ENCODE data around the gene MED16.
A peak's percentile ranks its signal among the peaks of the same experiment; 100 is the strongest.

Gene MED16

DNA sequence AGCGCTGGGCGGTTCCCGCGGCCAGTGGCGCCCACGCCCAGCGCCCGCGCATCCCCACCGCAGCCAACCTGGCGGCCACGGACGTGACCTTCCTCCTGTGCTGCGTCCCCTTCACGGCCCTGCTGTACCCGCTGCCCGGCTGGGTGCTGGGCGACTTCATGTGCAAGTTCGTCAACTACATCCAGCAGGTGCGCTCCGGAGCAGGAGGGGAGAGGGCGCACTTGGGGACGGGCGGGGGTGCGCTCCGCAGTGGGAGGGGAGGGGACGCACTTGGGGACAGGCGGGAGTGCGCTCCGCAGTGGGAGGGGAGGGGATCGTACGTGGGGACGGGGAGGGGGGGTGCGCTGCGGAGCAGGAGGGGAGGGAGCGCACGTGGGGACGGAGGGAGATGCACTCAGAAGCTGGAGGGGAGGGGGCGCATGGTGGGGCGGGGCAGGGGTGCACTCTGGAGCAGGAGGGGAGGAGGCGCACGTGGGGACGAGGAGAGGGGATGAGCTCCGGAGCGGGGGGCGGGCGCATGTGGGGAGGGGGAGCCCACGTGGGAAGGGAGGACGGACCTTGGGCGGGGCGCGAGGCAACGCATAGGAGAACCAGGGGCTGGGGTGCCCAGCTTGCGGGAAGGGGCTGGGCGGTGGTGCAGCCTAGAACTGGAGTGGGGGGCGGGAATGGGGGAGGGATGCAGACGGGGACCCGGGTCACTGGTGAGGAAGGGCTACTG is 25.7 kb upstream of the MED16 start:
- TF ChIP-seq POLR2AphosphoS5 (IDR thresholded peaks at IDR 0.05; ENCODE audit: low read depth, low read length), result no peak
- no peak for TF ChIP-seq FOXP2 (optimal IDR thresholded peaks at IDR 0.05; ENCODE audit: borderline replicate concordance, extremely low read depth, extremely low read length, insufficient read depth)
- no peak for TF ChIP-seq SIN3A (IDR thresholded peaks at IDR 0.05; ENCODE audit: borderline replicate concordance, insufficient read depth, low read length)
- TF ChIP-seq, protein P1, sequence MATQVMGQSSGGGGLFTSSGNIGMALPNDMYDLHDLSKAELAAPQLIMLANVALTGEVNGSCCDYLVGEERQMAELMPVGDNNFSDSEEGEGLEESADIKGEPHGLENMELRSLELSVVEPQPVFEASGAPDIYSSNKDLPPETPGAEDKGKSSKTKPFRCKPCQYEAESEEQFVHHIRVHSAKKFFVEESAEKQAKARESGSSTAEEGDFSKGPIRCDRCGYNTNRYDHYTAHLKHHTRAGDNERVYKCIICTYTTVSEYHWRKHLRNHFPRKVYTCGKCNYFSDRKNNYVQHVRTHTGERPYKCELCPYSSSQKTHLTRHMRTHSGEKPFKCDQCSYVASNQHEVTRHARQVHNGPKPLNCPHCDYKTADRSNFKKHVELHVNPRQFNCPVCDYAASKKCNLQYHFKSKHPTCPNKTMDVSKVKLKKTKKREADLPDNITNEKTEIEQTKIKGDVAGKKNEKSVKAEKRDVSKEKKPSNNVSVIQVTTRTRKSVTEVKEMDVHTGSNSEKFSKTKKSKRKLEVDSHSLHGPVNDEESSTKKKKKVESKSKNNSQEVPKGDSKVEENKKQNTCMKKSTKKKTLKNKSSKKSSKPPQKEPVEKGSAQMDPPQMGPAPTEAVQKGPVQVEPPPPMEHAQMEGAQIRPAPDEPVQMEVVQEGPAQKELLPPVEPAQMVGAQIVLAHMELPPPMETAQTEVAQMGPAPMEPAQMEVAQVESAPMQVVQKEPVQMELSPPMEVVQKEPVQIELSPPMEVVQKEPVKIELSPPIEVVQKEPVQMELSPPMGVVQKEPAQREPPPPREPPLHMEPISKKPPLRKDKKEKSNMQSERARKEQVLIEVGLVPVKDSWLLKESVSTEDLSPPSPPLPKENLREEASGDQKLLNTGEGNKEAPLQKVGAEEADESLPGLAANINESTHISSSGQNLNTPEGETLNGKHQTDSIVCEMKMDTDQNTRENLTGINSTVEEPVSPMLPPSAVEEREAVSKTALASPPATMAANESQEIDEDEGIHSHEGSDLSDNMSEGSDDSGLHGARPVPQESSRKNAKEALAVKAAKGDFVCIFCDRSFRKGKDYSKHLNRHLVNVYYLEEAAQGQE (IDR thresholded peaks at IDR 0.05; ENCODE audit: insufficient read depth in 1 of 2, low read depth in 2 of 2, low read length in 2 of 2), result no peak
- TF ChIP-seq TAF1 (IDR thresholded peaks at IDR 0.05; ENCODE audit: borderline replicate concordance, insufficient read depth, low read length), result no peak

DNA sequence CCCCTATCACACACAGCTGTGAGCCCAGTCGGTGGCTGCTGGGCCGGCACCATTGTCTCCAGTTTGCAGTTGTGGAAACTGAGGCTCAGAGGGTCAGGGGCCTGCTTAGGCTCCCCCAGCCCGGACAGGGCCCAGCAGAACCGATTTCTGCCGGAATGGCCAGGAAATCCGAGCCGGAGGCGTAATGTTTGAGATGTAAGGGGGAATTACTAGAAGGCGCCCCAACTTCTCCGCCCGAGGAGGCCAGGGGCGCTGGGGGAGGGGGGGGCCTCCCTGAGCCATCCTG is 25.1 kb upstream of the MED16 start:
- TF ChIP-seq TAF1 (IDR thresholded peaks at IDR 0.05; ENCODE audit: borderline replicate concordance, insufficient read depth, low read length) (no peak), SIN3A (IDR thresholded peaks at IDR 0.05; ENCODE audit: borderline replicate concordance, insufficient read depth, low read length) (no peak), FOXP2 (optimal IDR thresholded peaks at IDR 0.05; ENCODE audit: borderline replicate concordance, extremely low read depth, extremely low read length, insufficient read depth) (no peak), POLR2AphosphoS5 (IDR thresholded peaks at IDR 0.05; ENCODE audit: low read depth, low read length) (no peak)
- TF ChIP-seq, protein P1 (IDR thresholded peaks at IDR 0.05; ENCODE audit: insufficient read depth in 1 of 2, low read depth in 2 of 2, low read length in 2 of 2), result no peak

DNA sequence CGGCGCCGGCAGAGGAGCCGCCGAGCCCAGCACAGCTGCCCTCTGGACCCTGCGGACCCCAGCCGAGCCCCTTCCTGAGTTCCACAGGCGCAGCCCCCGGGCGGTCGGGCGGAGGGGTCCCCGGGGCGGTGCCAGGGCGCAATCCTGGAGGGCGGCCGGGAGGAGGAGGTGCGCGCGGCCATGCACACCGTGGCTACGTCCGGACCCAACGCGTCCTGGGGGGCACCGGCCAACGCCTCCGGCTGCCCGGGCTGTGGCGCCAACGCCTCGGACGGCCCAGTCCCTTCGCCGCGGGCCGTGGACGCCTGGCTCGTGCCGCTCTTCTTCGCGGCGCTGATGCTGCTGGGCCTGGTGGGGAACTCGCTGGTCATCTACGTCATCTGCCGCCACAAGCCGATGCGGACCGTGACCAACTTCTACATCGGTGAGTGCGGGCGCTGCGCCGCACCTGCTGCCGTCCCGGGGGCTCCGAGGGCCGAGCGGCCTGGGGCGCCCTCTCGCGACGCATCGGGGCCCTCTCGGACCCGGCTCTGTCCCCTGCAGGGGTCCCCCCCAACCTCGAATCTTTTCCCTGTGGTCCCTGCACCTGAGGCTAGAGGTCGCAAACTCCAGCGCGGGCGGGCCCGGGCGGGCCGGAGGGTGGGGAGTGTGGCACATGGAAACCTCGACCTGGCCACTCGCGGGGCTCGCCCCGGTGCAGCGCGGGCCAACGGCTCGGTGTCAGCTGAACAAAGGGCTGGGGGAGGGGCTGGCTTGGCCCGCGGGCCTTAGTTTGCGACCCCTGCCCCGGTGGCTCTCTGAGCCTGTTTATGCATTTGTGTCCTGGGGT is 24.6 kb upstream of the MED16 start, which contains the start of gene KISS1R:
KISS1R (plus strand) TSS at position 11 of the 829 bp plus-strand sequence; CDS start at position 181, 170 bp downstream.
- TF ChIP-seq FOXP2 (optimal IDR thresholded peaks at IDR 0.05; ENCODE audit: borderline replicate concordance, extremely low read depth, extremely low read length, insufficient read depth) (peak; percentile 65), TAF1 (IDR thresholded peaks at IDR 0.05; ENCODE audit: borderline replicate concordance, insufficient read depth, low read length) (no peak)

DNA sequence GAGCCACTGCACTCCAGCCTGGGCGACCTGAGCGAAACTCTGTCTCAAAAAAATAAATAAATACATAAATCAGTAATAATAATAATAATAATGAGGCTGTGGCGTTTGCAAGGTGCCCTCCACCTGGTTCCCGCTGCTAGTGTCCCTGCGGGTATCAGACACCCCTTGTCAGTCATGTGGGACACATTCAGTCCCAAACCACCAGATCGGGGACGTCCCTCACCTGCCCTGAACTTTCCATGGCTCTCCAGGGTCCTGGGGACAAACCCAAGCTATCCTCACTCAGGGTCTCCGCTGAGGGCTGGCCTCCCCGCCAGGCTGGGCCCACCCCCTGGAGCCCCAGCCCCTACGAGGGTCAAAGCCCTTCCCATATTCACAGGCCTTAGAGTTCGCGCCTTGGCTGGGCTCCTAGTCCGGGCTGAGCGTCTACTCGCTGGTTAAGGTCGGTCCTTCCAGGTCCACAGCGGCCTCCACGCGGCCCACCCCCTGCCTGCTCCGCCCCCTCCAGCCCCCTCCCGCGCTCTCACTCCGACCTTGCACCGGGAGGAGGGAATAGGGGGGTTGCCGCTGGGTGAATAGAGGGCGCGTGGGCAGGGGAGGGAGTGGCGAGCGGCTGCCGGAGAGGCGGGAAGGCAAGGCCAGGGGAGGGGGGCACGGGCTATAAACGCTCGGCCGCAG is 23.8 kb upstream of the MED16 start:
- TF ChIP-seq, protein P1 (IDR thresholded peaks at IDR 0.05; ENCODE audit: insufficient read depth in 1 of 2, low read depth in 2 of 2, low read length in 2 of 2), result no peak
- TF ChIP-seq TAF1 (IDR thresholded peaks at IDR 0.05; ENCODE audit: borderline replicate concordance, insufficient read depth, low read length) (no peak), FOXP2 (optimal IDR thresholded peaks at IDR 0.05; ENCODE audit: borderline replicate concordance, extremely low read depth, extremely low read length, insufficient read depth) (no peak), SIN3A (IDR thresholded peaks at IDR 0.05; ENCODE audit: borderline replicate concordance, insufficient read depth, low read length) (no peak), POLR2AphosphoS5 (IDR thresholded peaks at IDR 0.05; ENCODE audit: low read depth, low read length) (no peak)

DNA sequence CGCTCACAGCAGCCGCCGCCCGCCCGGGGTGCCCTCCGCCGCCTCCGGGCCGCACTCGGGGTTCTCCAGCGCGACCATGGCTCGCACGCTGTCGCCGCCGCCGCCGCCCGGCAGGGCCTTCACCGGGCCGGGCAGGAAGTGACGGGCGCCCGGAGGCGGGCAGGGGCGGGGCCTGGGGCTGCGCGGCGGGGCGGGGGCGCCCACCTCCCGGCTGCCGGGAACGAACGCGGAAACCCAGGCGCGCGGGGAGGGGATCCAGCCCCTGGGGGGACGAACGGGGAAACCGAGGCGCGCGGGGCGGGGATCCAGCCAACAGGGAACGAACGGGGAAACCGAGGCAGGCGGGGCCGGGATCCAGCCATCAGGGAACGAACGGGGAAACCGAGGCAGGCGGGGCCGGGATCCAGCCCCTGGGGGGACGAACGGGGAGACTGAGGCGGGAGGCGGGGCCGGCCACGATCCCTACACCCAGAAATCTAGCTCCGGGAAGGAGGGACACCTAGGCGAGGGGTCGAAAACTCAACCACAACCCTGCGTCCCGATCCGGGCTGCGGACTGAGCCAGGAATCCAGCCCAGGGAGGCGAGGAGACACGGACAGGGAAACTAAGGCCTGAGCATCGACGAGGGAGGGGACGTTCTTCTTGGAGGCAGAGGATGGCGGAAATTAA is 20.2 kb upstream of the MED16 start, which contains the start of gene R3HDM4:
R3HDM4 (minus strand) TSS at position 140 of the 669 bp plus-strand sequence; CDS start at position 78, 62 bp downstream.
- TF ChIP-seq SIN3A (IDR thresholded peaks at IDR 0.05; ENCODE audit: borderline replicate concordance, insufficient read depth, low read length) (no peak; the same call in 1 of the 2 replicates), TAF1 (IDR thresholded peaks at IDR 0.05; ENCODE audit: borderline replicate concordance, insufficient read depth, low read length) (peak; percentile 45; the same call in 1 of the 2 replicates), POLR2AphosphoS5 (IDR thresholded peaks at IDR 0.05; ENCODE audit: low read depth, low read length) (peak; percentile 61; the same call in 1 of the 2 replicates), FOXP2 (optimal IDR thresholded peaks at IDR 0.05; ENCODE audit: borderline replicate concordance, extremely low read depth, extremely low read length, insufficient read depth) (no peak)
- TF ChIP-seq, protein P1 (IDR thresholded peaks at IDR 0.05; ENCODE audit: insufficient read depth in 1 of 2, low read depth in 2 of 2, low read length in 2 of 2), result no peak

All from PFSK-1 (cell line).